HG02763 (cell line): ENCODE results near the gene CPNE8.
A peak's percentile ranks its signal among the peaks of the same experiment; 100 is the strongest.
"Not testable (repeated sequence)": the region's sequence is repeated elsewhere in the genome, so short reads cannot be mapped to it uniquely, and the experiment has no call there.

Source experiments
- ATAC-seq: cut with Tn5 transposase; IDR thresholded peaks from one replicate; pipeline ENCODE4 v1.9.1; 2021; ENCODE audit warnings: mild to moderate bottlenecking, moderate library complexity; ENCODE audit not compliant: unreplicated experiment

CPNE8 gene

GRCh38 chr12:38744041-38744440, 161.3 kb downstream of the CPNE8 start:
- no peak for ATAC-seq

GRCh38 chr12:38742496-38742895, 162.9 kb downstream of the CPNE8 start:
- not testable (repeated sequence) for ATAC-seq

- no peak for ATAC-seq
Observed at GRCh38 chr12:38736821-38737220, 168.6 kb downstream of the CPNE8 start.

GRCh38 chr12:38732761-38733160, 172.6 kb downstream of the CPNE8 start:
- ATAC-seq = no peak

- ATAC-seq = no peak
Observed at GRCh38 chr12:38728894-38729293, 176.5 kb downstream of the CPNE8 start.

GRCh38 chr12:38721611-38722252, 183.7 kb downstream of the CPNE8 start:
- no peak for ATAC-seq

GRCh38 chr12:38720661-38721060, 184.7 kb downstream of the CPNE8 start:
- ATAC-seq = no peak

GRCh38 chr12:38713294-38713693, 192.1 kb downstream of the CPNE8 start:
- no peak for ATAC-seq

- ATAC-seq = peak; percentile 76
Observed at GRCh38 chr12:38711054-38711453, 194.3 kb downstream of the CPNE8 start.

- ATAC-seq = no peak
Observed at GRCh38 chr12:38708466-38708865, 196.9 kb downstream of the CPNE8 start.

GRCh38 chr12:38707648-38708047, 197.7 kb downstream of the CPNE8 start:
- no peak for ATAC-seq

GRCh38 chr12:38697289-38697688, 208.1 kb downstream of the CPNE8 start:
- ATAC-seq = no peak

GRCh38 chr12:38695057-38695456, 210.3 kb downstream of the CPNE8 start:
- ATAC-seq = no peak

- no peak for ATAC-seq
Observed at GRCh38 chr12:38691164-38691563, 214.2 kb downstream of the CPNE8 start.

- ATAC-seq = no peak
Observed at GRCh38 chr12:38690646-38691045, 214.7 kb downstream of the CPNE8 start.

- ATAC-seq = no peak
Observed at GRCh38 chr12:38689704-38690103, 215.7 kb downstream of the CPNE8 start.

GRCh38 chr12:38689195-38689594, 216.2 kb downstream of the CPNE8 start:
- no peak for ATAC-seq

GRCh38 chr12:38682521-38682920, 222.9 kb downstream of the CPNE8 start:
- ATAC-seq = no peak

GRCh38 chr12:38669530-38669929, 235.9 kb downstream of the CPNE8 start:
- ATAC-seq = no peak

GRCh38 chr12:38669081-38669480, 236.3 kb downstream of the CPNE8 start:
- no peak for ATAC-seq

GRCh38 chr12:38666425-38666824, 239.0 kb downstream of the CPNE8 start:
- ATAC-seq = no peak

GRCh38 chr12:38664661-38665269, 240.6 kb downstream of the CPNE8 start:
- peak; percentile 74 for ATAC-seq

GRCh38 chr12:38662829-38663228, 242.6 kb downstream of the CPNE8 start:
- ATAC-seq = no peak
